Activated CD4-positive, alpha-beta T cell treated with anti-CD3 and anti-CD28 coated beads for 36 hours (primary cell): ENCODE results near the gene DDIT3. TPM values are rescaled to one million over a fixed set of nuclear protein-coding genes. Genes with fewer than 3 reads are reported as not detected.
A peak's percentile ranks its signal among the peaks of the same experiment; 100 is the strongest.

Experiments
- ATAC-seq: fragments of 200-7000 bp; cut with Tn5 transposase; one replicate; pipeline ENCODE4 v1.10.0; 2021; ENCODE audit warnings: mild to moderate bottlenecking, moderate library complexity
- CTCF ChIA-PET: fragments of 350-600 bp; sonication (Branson Sonifier 250); formaldehyde crosslinking; loops from one replicate; lab custom pipeline; 2021; ENCODE audit warnings: antibody characterized with exemption; lab: Charles Lee
- POLR2A ChIA-PET: fragments of 350-600 bp; sonication (Branson Sonifier 250); formaldehyde crosslinking; loops from one replicate; lab custom pipeline; 2021; ENCODE audit warnings: antibody characterized with exemption, inconsistent platforms; lab: Charles Lee
- DNase-seq: peaks from one replicate; pipeline ENCODE4 v3.0.0-alpha.2; 2020
- H3K27ac Mint-ChIP-seq: one replicate; pipeline ENCODE4 v1.8.0; 2021; ENCODE audit warnings: mixed read lengths
- H3K27me3 Mint-ChIP-seq: one replicate; pipeline ENCODE4 v1.8.0; 2021; ENCODE audit warnings: mixed read lengths
- H3K36me3 Mint-ChIP-seq: one replicate; pipeline ENCODE4 v1.8.0; 2021; ENCODE audit warnings: low read depth, mixed read lengths
- H3K4me1 Mint-ChIP-seq: one replicate; pipeline ENCODE4 v1.8.0; 2021; ENCODE audit warnings: mixed read lengths
- H3K4me3 Mint-ChIP-seq: one replicate; pipeline ENCODE4 v1.8.0; 2021; ENCODE audit warnings: mild to moderate bottlenecking, moderate library complexity, mixed read lengths
- H3K9me3 Mint-ChIP-seq: one replicate; pipeline ENCODE4 v1.8.0; 2021; ENCODE audit warnings: low read depth, mixed read lengths
- intact Hi-C, 2 experiments: fragments of 100-400 bp; cut with DNase I in 1 of 2; cut with micrococcal nuclease in 1 of 2; formaldehyde crosslinking; loops; one replicate each; pipeline versions ENCODE4 v1.14.2 to v1.15.1; 2022 to 2024; cut with DNase I, micrococcal nuclease
- total RNA-seq, 2 experiments: library from RNA; stranded (reverse); gene quantifications; one replicate each; pipeline ENCODE4 v1.2.3, GENCODE V29; 2021

DDIT3 gene
- total RNA-seq, 2 experiments from 2014 or later, result 31.2 to 32.2 TPM

DNA sequence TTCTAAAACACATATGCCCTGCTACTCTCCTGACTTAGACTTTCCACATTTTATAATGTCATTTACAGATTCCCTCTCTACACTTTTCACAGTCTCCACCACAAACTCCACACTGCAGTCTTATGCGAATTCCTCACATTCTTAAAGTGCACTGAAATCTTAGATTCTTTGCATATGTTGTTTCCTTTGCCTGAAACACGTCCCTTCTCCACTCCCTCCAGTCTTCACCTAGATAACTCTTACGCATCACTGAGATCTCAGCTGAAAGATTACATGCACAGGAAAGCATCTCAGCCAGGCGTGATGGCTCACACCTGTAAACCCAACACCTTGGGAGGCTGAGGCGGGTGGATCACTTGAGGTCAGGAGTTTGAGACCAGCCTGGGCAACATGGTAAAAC is 36.8 kb downstream of the DDIT3 start:
- ChIA-PET POLR2A (interaction anchor here (0.7 kb wide), 1 partner anchor 27 kb away, joined by 3 read pairs; no protein-coding TSS in a partner anchor), CTCF (interaction anchor here (0.8 to 1.0 kb wide), 3 partner anchors 9 to 239 kb away, joined by 3 to 4 read pairs (median 3); no protein-coding TSS in a partner anchor)
- Mint-ChIP-seq H3K4me3 (no peak overlapping the region), H3K9me3 (no peaks in the 10 kb centered on the region), H3K27ac (peak overlapping the region; percentile 49), H3K4me1 (peaks cover 47% of the 10 kb centered on the region), H3K27me3 (no peaks in the 10 kb centered on the region), H3K36me3 (peaks cover 34% of the 10 kb centered on the region)
- intact Hi-C loops, result no loop called here
- no peak for ATAC-seq
- no peak for DNase-seq

DNA sequence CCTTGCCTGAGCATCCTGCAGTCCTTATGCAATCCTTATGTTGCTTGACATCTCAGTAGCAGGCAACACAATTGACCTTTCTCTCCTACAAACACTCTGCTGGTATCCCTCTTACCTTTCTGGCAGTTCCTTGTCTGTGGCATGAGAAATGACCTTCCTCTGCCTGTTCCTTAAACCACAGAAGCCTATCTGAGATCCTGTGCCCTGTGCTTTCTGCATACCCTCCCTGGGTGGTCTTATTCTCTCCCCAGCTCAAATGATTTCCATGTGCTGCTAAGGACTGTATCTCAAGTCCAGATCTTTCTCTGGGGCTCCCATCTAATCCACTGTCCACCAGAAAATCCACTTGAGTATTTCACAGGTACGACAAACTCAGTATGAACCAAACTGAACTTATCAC is 38.6 kb downstream of the DDIT3 start:
- H3K9me3 Mint-ChIP-seq, result no peaks in the 10 kb centered on the region
- DNase-seq (no peak), ATAC-seq (no peak)
- no peaks in the 10 kb centered on the region for H3K27me3 Mint-ChIP-seq
- intact Hi-C loops, result no loop called here
- peak overlapping the region; percentile 99 for H3K27ac Mint-ChIP-seq
- H3K4me3 Mint-ChIP-seq, result no peak overlapping the region
- CTCF ChIA-PET, result interaction anchor here (0.7 to 2.2 kb wide), 3 partner anchors 12 to 52 kb away, joined by 3 to 6 read pairs (median 3); no protein-coding TSS in a partner anchor
- POLR2A ChIA-PET, result no interaction called here
- peaks cover 47% of the 10 kb centered on the region for H3K4me1 Mint-ChIP-seq
- peaks cover 42% of the 10 kb centered on the region for H3K36me3 Mint-ChIP-seq

DNA sequence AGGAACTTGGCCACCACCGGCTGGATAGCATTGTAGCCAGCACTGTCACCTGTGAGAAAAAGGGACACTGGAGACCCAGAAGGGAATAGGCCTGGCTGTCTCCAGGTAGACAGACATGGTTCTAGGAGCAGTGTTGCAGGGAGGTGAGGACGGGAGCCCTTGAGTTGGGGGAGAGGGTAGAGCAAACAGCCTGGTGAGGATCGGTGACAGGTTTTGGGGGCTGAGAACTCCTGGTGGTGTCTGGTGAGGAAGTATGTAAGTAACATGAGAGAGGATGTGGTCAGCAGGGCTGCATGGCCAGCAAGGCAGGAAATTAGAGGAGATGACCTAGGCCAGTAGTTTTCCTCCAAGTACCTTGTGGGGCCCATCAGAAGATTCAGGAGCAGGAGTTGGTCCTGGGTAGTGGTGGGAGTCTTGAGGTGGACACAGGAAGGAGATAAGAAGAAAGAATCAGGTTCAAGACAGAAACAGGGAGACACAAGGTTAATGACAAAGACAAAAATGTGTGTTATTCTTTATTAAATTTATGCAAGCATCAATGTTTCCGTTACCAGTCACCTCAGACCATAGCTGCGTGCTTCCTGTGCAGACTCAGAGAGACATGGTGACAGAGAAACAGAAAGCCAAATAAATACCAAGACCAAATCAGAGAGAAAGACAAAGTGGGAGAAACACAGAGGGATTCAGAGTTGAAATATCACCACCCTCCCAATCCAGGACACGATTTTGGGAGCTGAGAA is 40.8 kb downstream of the DDIT3 start, which contains the start of gene ARHGAP9:
Gene ARHGAP9 (minus strand): TSS at position 491 of the 740 bp plus-strand sequence. CDS start 460 bp downstream, at position 31.
- intact Hi-C loops, result loop anchor here (1.0 to 5.0 kb wide), 4 partner anchors 9 to 392 kb away; partner anchors contain the start of genes MARS1 (in 1 of the 2), NAB2 (in 1 of the 2) and OS9 (in 1 of the 2)
- peak within 1 kb of the TSS; percentile 86 for H3K4me3 Mint-ChIP-seq

DNA sequence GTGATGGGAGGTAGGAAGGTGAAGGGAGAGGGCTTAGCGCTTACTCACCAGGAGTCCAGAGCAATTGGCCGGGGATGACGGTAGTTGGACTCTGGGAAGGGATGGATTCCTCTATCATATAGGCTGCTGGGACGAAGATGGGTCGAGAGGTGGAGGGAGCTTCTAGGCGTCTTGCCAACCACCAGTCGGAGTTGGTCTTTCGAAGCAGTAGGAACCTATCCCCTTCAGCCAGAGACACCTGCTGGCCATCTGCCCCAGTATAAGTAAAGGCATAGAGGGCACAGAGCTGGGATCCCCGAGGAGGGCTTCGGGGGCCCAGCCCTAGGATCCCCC is 41.3 kb downstream of the DDIT3 start:
- POLR2A ChIA-PET, result interaction anchor here (0.7 to 0.9 kb wide), 2 partner anchors 20 to 273 kb away, joined by 3 to 4 read pairs; partner anchors contain the start of gene CDK4
- CTCF ChIA-PET, result interaction anchor here (2.1 kb wide), 1 partner anchor 20 kb away, joined by 14 read pairs; the partner anchor contains the start of gene GLI1
- intact Hi-C loops, result loop anchor here (1.0 to 5.0 kb wide), 4 partner anchors 9 to 392 kb away; partner anchors contain the start of genes MARS1 (in 1 of the 2), NAB2 (in 1 of the 2) and OS9 (in 1 of the 2)
- Mint-ChIP-seq H3K4me3 (peak overlapping the region; percentile 86), H3K4me1 (peaks cover 64% of the 10 kb centered on the region), H3K36me3 (peaks cover 64% of the 10 kb centered on the region), H3K9me3 (no peaks in the 10 kb centered on the region), H3K27ac (peak overlapping the region; percentile 99), H3K27me3 (no peaks in the 10 kb centered on the region)
- DNase-seq (no peak), ATAC-seq (no peak)

More for the DNA sequence above, 40.8 kb downstream of the DDIT3 start, which contains the start of gene ARHGAP9:
- peaks cover 58% of the 10 kb centered on the region for H3K36me3 Mint-ChIP-seq
- peaks cover 59% of the 10 kb centered on the region for H3K4me1 Mint-ChIP-seq
- CTCF ChIA-PET, result interaction anchor here (0.5 to 2.2 kb wide), 10 partner anchors 10 to 409 kb away, joined by 3 to 14 read pairs (median 3); partner anchors contain the start of genes GLI1, INHBE and SHMT2
- DNase-seq (peak; percentile 77), ATAC-seq (peak; percentile 49)
- no peaks in the 10 kb centered on the region for H3K27me3 Mint-ChIP-seq
- H3K9me3 Mint-ChIP-seq, result no peaks in the 10 kb centered on the region
- POLR2A ChIA-PET, result interaction anchor here (0.7 to 1.0 kb wide), 2 partner anchors 38 to 236 kb away, joined by 3 to 5 read pairs; no protein-coding TSS in a partner anchor
- H3K27ac Mint-ChIP-seq, result peak within 1 kb of the TSS; percentile 99

DNA sequence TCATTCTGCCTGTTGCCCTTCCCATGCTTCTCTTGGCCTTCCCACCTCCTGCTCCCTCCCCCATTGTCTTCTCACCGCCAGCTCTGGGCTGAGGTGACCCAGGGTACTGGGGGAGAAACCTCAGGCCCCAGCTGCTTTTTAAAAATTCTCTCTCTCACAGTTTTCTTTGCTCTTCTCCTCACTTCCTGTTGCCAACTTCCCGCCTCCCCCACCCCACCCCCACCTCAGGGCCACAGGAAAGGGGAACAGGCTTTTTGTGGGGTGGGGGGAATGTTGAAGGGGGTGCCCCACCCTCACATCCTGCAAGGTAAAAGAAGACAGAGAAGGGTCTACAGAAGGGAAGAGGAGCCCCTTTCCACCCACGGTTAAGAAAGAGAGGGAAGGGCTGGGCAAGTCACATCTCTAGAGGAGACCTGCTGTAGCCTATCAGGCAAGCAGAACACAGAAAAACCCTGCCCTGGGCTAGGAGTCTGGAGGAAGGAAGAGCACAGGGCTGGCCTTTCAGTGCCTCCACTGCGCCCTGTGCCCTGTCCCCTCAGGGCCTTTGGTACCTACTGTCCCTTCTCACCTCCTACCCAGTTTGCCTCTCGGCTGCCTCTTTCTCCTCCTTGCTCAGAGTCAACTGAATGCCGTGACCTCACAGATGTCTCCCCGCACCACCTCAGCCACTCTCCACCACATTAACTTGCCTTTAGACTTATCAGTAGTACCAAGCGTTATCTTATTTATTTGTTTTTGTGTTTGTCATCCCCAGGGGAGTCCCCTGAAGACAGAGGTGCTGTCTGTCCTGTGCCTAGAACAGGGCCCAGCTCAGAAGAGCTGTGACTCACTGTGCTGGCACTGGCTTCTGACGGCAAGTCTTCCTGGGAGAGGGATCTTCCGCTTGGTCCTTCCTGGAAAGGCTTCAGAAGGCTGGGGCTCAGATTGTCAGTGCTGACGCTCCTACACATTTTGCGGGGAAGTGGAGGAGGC is 42.3 kb downstream of the DDIT3 start:
- H3K36me3 Mint-ChIP-seq, result peaks cover 68% of the 10 kb centered on the region
- no peaks in the 10 kb centered on the region for H3K9me3 Mint-ChIP-seq
- peak; percentile 57 for ATAC-seq
- H3K27ac Mint-ChIP-seq, result peak overlapping the region; percentile 99
- no peaks in the 10 kb centered on the region for H3K27me3 Mint-ChIP-seq
- peak; percentile 71 for DNase-seq
- H3K4me1 Mint-ChIP-seq, result peaks cover 64% of the 10 kb centered on the region
- ChIA-PET CTCF (interaction anchor here (0.6 to 4.6 kb wide), 8 partner anchors 9 to 389 kb away, joined by 3 to 58 read pairs (median 10); partner anchors contain the start of gene GLI1), POLR2A (interaction anchor here (0.6 to 0.9 kb wide), 3 partner anchors 19 to 274 kb away, joined by 3 to 4 read pairs (median 4); partner anchors contain the start of gene CDK4)
- H3K4me3 Mint-ChIP-seq, result peak overlapping the region; percentile 86
- intact Hi-C loops, result loop anchor here (1.0 to 5.0 kb wide), 6 partner anchors 9 to 391 kb away; partner anchors contain the start of genes DDIT3 (in 1 of the 2), NAB2 (in 1 of the 2) and OS9 (in 1 of the 2)

DNA sequence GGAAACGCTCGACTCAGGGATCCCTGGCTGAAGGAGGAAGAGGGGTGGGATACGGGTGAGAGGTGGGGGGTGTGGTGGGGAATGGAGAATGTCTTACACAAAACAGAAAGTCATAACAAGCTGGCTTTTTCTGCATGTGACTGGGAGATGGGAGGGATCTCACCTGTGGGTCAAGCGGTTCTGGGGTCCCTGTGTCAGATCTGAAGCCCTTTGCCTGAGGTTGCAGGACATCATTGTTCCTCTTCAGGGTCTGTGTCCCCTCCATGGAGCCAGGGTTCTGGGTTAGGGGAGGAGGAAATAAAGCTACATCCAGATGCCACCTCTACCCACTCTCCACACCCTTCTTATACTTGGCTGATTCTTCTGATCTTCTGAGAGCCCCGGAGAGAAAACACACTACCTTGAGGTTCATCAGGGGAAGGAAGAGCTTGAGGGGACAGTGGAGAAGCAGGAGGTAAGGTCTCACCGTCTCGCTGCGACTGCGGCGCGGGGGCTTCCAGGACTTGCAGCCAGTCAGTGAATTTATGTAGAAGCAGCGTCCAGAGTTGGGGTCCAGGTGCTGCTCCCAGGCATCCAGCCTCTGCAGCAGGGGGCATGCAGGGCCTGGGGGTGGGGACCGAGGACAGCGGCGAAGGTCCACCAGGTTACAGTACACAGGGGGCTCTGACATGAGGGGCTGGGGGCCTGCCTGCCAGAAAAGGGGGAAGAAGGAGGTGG is 43.2 kb downstream of the DDIT3 start:
- peaks cover 75% of the 10 kb centered on the region for H3K36me3 Mint-ChIP-seq
- H3K9me3 Mint-ChIP-seq, result no peaks in the 10 kb centered on the region
- peak overlapping the region; percentile 86 for H3K4me3 Mint-ChIP-seq
- intact Hi-C loops, result loop anchor here (1.0 to 5.0 kb wide), 8 partner anchors 14 to 390 kb away; partner anchors contain the start of genes DCTN2 (in 1 of the 2), DDIT3 (in 1 of the 2), GLI1 (in 1 of the 2) and NAB2 (in 1 of the 2)
- ChIA-PET CTCF (interaction anchor here (0.6 to 4.6 kb wide), 14 partner anchors 9 to 1359 kb away, joined by 3 to 58 read pairs (median 3); partner anchors contain the start of genes DCTN2, GLI1, INHBE and SHMT2), POLR2A (no interaction called here)
- ATAC-seq (no peak), DNase-seq (no peak)
- no peaks in the 10 kb centered on the region for H3K27me3 Mint-ChIP-seq
- peak overlapping the region; percentile 99 for H3K27ac Mint-ChIP-seq
- H3K4me1 Mint-ChIP-seq, result peaks cover 68% of the 10 kb centered on the region

DNA sequence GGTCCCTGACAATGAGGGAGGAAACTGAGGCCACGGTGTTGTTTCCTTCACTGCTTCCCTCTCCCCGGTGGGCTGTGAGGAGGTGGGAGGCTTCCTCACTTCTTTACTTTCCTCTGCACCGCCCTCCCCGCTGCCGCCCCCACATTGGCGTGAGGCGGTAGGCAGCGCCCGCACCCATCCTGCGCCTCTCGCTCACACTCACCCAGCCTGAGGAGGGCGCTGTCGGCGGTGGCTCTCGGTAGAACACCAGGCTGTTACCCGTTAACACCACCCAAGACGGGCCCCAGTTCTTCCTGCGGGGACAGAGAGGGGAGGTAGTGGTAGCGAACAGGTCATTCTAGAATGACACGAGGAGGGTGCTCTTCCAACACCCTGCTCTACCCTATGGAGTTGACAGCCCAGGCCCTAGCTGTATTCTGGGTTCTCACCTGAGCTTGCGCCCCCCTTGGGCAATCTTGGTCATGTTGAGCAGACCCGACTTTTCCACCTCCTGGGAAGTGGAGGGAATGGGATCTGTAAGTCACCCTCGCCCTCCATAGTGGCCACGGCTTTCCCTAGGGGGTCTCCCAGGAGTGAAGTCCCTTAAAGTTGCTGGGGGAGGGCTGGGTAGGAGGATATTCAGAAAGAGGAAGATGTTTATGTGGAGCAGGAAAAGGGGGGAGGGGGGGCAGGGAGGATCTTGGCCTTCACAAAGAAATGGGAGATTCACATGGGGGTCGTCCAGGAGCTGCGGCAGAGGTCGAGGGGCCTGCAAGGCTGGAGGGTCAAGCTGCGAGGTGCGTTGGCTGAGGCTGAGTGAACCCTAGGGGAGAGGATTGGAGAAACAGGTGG is 43.9 kb downstream of the DDIT3 start:
- Mint-ChIP-seq H3K27me3 (no peaks in the 10 kb centered on the region), H3K4me3 (peak overlapping the region; percentile 86), H3K4me1 (peaks cover 62% of the 10 kb centered on the region), H3K27ac (peak overlapping the region; percentile 99), H3K36me3 (peaks cover 73% of the 10 kb centered on the region), H3K9me3 (no peaks in the 10 kb centered on the region)
- intact Hi-C loops, result loop anchor here (1.0 to 5.0 kb wide), 8 partner anchors 14 to 389 kb away; partner anchors contain the start of genes DCTN2 (in 1 of the 2), DDIT3 (in 1 of the 2), GLI1 (in 1 of the 2) and NAB2 (in 1 of the 2)
- CTCF ChIA-PET, result interaction anchor here (0.6 to 4.6 kb wide), 15 partner anchors 10 to 1358 kb away, joined by 3 to 58 read pairs (median 4); partner anchors contain the start of genes DCTN2, GLI1, INHBE and SHMT2
- peak; percentile 71 for ATAC-seq
- POLR2A ChIA-PET, result interaction anchor here (0.5 to 0.6 kb wide), 2 partner anchors 55 to 112 kb away, joined by 8 to 13 read pairs; no protein-coding TSS in a partner anchor
- peak; percentile 96 for DNase-seq

DNA sequence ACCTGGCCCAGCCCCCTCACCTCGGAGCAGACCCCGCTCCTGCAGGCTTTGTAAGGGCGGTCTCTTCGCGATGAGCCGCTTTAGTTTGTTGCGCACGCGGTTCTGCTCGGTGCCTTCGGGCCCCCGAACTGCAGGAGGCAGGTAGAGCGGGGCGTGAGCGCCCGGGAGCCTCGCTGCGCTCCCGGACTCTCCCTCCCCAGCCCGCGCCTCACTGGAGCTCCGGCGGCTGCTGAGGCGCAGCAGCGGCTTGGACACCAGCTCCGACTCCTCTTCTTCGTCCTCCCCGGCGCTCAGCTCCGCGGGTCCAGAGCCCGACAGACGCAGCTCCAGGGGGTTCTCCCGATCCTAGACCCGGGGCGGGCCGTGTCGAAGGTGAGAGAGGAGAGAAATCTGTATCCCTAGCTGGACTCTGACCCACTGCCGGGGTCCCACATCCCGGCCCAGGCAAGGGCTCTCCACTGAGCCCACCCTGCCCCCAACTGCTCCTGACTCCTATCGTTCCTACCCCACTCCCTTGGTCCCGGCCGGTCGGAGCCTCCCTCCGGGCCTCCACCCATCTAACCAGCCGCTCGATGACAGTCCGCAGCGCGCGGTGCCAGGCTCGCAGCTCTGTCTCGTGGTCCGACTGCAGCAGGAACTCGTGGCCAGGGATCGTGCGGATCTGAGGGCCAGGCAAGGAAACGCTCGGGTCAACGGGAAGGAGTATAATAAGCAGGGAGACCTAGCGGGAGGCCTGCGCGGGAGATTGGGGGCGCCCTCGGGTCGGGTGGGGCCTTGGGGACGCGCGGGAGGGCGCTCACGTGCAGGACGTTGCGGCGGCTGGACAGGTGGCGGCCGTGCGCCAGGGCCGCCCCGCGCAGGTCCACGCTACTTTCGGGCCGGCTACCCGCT is 44.8 kb downstream of the DDIT3 start:
- intact Hi-C loops, result loop anchor here (1.0 to 5.0 kb wide), 8 partner anchors 13 to 388 kb away; partner anchors contain the start of genes DCTN2 (in 1 of the 2), DDIT3 (in 1 of the 2), GLI1 (in 1 of the 2) and NAB2 (in 1 of the 2)
- peak overlapping the region; percentile 86 for H3K4me3 Mint-ChIP-seq
- ATAC-seq, result no peak
- no peaks in the 10 kb centered on the region for H3K9me3 Mint-ChIP-seq
- peaks cover 54% of the 10 kb centered on the region for H3K4me1 Mint-ChIP-seq
- no peaks in the 10 kb centered on the region for H3K27me3 Mint-ChIP-seq
- ChIA-PET POLR2A (interaction anchor here (0.5 to 1.0 kb wide), 3 partner anchors 16 to 112 kb away, joined by 3 to 13 read pairs (median 8); partner anchors contain the start of gene GLI1), CTCF (interaction anchor here (0.7 to 4.6 kb wide), 18 partner anchors 8 to 385 kb away, joined by 3 to 58 read pairs (median 3); partner anchors contain the start of genes CDK4, DCTN2, GLI1 and SHMT2)
- H3K27ac Mint-ChIP-seq, result peak overlapping the region; percentile 99
- no peak for DNase-seq
- peaks cover 68% of the 10 kb centered on the region for H3K36me3 Mint-ChIP-seq
